Right lung (tissue), 5 donors: ENCODE results near the gene PSMD2. TPM values are rescaled to one million over a fixed set of nuclear protein-coding genes. Genes with fewer than 3 reads are reported as not detected.

Experiments
- DNase-seq, 2 donors: peaks; one replicate each; pipeline ENCODE4 v3.0.0-alpha.2; 2013
- polyA plus RNA-seq, 5 donors: library from polyadenylated mRNA; unstranded; fragments of 120-200 nt; gene quantifications; one replicate each; pipeline versions ENCODE4 v1.2.1 to v1.2.3, GENCODE V29; 2013; ENCODE audit warnings: inconsistent platforms in 1 of 5, low replicate concordance in 1 of 5; ENCODE audit not compliant: insufficient read length in 5 of 5, insufficient read depth in 1 of 5

PSMD2 gene
- polyA plus RNA-seq, 5 donors, result 183 to 213 (median 205) TPM

DNA sequence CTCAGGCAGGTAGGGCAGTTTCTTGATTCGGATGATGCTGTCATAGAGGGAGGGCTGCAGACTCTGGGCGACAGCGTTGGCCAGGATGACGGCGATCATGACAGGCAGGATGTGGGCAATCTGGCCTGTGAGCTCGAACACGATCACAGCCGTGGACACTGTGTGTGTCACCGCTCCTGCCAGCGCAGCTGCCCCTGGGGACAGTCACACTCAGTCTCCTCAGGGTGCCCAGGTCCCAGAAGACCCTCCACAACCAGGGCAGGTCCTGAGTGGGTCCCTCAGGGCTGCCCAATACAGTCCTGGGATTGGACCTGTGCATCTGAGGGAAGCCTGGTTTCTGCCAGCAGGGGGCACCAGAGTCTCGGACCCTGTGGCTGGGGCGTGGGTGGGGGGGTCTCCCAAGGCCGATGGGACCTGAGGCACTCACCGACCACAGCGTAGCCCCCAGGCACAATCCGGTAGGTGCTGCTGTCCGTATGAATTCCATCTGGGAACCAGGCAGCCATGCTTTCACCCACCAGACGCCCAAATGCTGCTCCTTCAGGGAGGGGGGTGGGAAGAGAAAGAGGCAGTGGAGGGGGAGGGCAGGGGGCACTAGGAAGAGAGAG lies 55.2 kb downstream of the PSMD2 start:
- DNase-seq, result no peak

- DNase-seq, result no peak
Measured at GRCh38 chr3:184354754-184355153, 55.7 kb downstream of the PSMD2 start.

GRCh38 chr3:184355261-184356040 lies 56.4 kb downstream of the PSMD2 start:
- no peak for DNase-seq

DNA sequence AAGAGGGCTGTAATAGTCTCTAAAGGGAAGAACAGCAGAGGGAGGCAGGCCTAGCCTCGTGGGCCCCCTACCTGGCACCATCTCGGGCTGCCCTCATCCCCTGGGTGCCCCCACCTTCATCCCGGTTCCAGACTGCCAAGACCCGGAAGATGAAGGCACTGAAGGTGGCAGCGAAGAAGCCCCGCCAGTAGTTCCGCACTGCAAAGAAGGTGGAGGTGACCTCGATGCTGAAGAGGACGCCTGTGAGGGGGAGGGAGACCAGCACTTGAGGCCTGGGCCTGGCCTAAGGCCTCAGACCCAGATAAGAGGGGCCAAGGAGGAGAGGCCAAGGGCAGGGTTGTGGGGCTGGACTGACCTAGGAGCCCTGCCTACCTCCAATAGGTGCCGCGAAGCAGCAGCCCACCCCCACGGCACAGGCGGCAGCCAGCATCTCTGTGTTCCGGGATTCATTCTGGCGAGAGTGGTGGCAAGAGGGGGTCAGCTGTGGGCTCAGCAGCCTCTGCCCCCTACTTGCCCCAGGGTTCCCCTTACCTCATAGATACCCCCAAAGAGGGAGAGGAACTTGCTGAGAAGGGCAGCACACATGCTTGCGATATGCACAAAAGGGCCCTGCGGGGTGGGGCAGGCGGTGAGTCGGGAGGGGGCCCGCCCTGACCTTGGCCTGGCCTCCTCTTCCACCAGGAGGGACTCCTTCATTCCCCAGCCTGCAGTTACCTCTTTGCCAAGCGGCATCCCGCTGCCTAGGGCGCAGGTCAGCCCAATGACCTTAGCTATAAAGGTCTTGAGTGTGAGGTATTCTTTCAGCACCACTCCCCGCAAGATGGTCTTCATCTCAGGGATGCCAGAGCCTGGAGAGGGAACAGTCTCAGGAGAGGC lies 58.4 kb downstream of the PSMD2 start:
- no peak for DNase-seq

DNA sequence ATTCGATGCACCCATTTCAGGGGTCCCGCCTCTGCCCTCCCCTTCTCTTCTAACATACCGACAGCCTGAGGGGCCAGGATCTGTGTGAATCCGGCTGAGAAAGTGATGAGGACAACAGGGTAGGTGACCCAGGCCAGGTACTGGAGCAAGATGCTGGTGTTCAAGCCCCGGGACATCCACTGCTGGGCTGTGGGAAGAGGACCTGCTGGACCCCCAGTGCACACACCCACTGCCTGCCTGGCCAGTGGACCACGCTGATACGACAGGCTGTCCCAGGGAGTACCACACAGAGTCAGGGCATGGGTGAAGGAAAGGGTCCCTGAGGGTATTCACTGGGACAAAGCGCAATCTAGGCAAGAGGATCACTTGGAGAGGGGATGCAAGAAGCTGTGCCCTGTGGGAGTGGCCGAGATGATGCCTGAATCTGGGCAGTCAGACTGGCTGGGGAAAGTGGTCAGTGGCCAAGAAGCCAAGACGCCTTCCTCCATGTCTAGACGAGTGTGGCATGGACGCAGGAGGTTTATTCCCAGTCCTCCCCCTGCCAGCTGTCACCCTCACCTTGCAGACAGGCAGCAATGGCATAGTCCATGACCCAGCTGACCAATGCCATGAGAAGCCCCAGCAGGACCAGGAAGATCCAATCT lies 59.2 kb downstream of the PSMD2 start:
- DNase-seq, result no peak

Other genes with a start within 250 kb of the PSMD2 start
- gene HTR3C, start 246.2 kb upstream of the PSMD2 start, polyA plus RNA-seq, result under 1 TPM; 0.09 to 0.14 (median 0.11) TPM
- not detected for gene HTR3E, start 202.2 kb upstream of the PSMD2 start, polyA plus RNA-seq
- 10 to 100 TPM; 54.5 to 61.9 (median 56.8) TPM for gene EIF2B5, start 163.9 kb upstream of the PSMD2 start, polyA plus RNA-seq
- gene DVL3, start 143.9 kb upstream of the PSMD2 start, polyA plus RNA-seq, result 100 to 1,000 TPM in 2 of 5 donors, 10 to 100 TPM in 3; 69.5 to 103 (median 96.1) TPM
- 100 to 1,000 TPM; 318 to 368 (median 328) TPM for gene AP2M1, start 124.4 kb upstream of the PSMD2 start, polyA plus RNA-seq
- gene ABCF3, start 113.0 kb upstream of the PSMD2 start, polyA plus RNA-seq, result 10 to 100 TPM; 52.0 to 70.3 (median 63.0) TPM
- 1 to 10 TPM in 4 of 5 donors, under 1 TPM in 1; 0.95 to 2.2 (median 1.6) TPM for gene VWA5B2, start 69.7 kb upstream of the PSMD2 start, polyA plus RNA-seq
- 10 to 100 TPM; 23.0 to 37.6 (median 25.5) TPM for gene ALG3, start 50.3 kb upstream of the PSMD2 start, polyA plus RNA-seq
- gene EEF1AKMT4, start 49.6 kb upstream of the PSMD2 start, polyA plus RNA-seq, result 1 to 10 TPM; 1.8 to 4.0 (median 2.5) TPM
- gene CAMK2N2, start 37.7 kb upstream of the PSMD2 start, polyA plus RNA-seq, result under 1 TPM; 0.13 to 0.29 (median 0.16) TPM
- under 1 TPM in 1 of 5 donors, not detected in 4; 0.13 TPM for gene ECE2, start 23.2 kb upstream of the PSMD2 start, polyA plus RNA-seq
- 100 to 1,000 TPM; 141 to 216 (median 161) TPM for gene EIF4G1, start 15.4 kb downstream of the PSMD2 start, polyA plus RNA-seq
- 10 to 100 TPM in 4 of 5 donors, 1 to 10 TPM in 1; 10.0 to 17.4 (median 15.7) TPM for gene FAM131A, start 38.4 kb downstream of the PSMD2 start, polyA plus RNA-seq
- 10 to 100 TPM in 2 of 5 donors, 1 to 10 TPM in 3; 8.6 to 12.5 (median 9.8) TPM for gene CLCN2, start 62.4 kb downstream of the PSMD2 start, polyA plus RNA-seq
- gene POLR2H, start 62.5 kb downstream of the PSMD2 start, polyA plus RNA-seq, result 10 to 100 TPM; 80.2 to 98.2 (median 89.6) TPM
- gene THPO, start 79.0 kb downstream of the PSMD2 start, polyA plus RNA-seq, result 1 to 10 TPM; 1.1 to 2.4 (median 1.7) TPM
- gene CHRD, start 80.8 kb downstream of the PSMD2 start, polyA plus RNA-seq, result 10 to 100 TPM; 11.6 to 15.4 (median 15.0) TPM